ENCODE measurements around the gene POGLUT2.
A peak's percentile ranks its signal among the peaks of the same experiment; 100 is the strongest.
"Not testable (repeated sequence)": the region's sequence is repeated elsewhere in the genome, so short reads cannot be mapped to it uniquely, and the experiment has no call there.

The POGLUT2 gene

DNA sequence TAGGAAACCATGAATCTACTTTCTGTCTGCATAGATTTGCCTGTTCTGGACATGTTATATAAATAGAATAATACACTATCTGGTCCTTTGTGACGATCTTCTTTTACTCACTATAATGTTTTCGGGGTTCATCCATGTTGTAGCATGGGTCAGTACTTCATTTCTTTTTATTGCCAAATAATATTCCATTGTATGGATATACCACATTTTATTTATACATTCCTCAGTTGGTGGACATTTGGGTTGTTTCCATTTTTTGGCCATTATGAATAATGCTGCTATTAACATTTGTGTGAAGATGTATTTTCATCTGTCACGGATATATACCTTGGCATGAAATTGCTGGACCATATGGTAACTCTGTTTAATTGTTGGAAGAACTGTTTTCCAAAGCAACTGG is 6.9 kb upstream of the POGLUT2 start:
- no peak for DNase-seq

GRCh38 chr13:102800145-102801041 is 1.6 kb upstream of the POGLUT2 start:
- peak; percentile 89 for DNase-seq

DNA sequence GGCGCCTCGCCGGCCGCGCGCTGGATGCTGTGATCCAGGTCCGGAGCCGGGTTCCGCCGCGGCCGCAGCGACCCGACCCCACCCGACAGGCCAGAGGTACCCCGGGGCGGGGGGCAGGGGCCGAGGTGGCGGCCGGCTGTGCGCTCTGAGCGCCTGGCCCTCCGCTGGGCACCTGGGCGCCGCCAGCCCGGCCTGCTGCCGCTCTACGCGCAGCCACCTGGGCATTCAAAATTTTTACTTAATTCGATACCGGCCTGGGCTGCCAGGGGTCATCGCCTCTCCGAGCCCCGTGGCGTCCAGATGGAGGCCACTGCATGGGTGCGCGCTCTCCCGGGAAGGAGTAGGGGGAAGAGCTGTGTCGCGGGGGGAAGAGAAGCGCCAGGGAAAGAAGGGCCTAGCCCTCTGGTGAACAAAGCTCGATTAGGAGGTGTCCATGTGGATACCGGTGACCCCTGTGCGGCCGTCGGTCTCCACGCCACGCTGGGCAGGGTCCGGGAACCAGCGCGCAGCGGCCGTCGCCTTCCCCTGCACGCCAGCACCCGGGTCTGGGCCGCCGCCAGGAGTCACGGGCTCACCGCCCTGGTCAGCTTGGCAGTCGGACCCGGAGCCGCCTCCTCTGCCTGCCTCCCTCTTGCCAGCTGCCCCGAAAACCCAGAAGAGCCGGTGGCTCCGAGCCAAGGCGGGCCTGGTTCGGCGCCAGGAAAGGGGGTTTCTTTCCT is 809 bp upstream of the POGLUT2 start:
- DNase-seq: peak; percentile 75

- no peak for DNase-seq
Measured at GRCh38 chr13:102793611-102794355, 5.0 kb downstream of the POGLUT2 start.

DNA sequence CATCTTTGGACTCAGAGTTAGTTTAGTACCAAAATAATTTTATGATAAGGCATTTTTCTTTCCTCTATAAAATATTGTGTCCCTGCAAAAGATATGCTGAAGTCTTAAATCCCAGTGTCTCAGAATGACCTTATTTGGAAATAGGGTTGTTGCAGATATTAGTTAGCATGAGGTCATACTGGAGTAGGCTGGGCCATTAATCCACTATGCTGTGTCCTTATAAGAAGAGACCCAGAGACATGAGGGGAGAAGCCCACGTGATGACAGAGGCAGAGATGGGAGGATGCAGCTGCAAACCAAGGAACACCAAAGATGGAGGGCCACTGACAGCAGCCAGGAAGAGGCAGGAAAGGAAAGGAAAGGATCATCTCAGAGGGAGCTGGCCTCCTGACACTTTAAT is 6.4 kb downstream of the POGLUT2 start:
- no peak for DNase-seq

DNA sequence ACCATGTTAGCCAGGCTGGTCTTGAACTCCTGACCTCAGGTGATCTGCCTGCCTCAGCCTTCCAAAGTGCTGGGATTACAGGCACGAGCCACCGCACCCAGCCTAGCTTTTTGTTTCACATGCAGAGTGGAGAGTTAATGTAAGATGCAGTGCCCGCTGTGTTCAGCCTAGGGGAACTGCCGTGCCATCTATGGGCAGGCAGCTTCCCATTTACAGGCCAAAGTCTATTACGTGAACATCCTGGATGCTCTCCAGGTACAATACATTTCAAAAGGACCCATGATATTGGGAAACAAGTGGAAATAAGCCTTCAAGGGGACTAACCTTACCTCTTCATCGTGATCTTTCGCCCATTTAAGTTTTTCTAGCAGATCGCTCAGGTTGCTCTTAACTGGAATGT is 10.1 kb downstream of the POGLUT2 start:
- DNase-seq: no peak

- DNase-seq: no peak
Measured at GRCh38 chr13:102784483-102784882, 14.3 kb downstream of the POGLUT2 start.

DNA sequence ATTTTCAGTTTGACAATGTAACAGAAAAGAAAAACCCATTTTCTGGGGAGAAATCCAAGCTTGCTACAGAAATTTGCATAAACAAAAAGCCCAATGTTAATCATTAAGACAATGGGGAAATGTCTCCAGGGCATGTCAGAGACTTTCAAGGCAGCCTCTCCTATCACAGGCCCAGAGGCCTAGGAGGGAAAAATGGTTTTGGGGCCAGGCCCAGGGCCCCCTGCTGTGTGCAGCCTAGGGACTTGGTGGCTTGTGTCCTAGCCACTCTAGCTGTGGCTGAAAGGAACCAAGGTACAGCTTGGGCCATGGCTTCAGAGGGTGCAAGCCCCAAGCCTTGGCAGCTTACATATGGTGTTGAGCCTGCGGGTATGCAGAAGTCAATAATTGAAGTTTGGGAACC is 17.2 kb downstream of the POGLUT2 start:
- no peak for DNase-seq

- DNase-seq: not testable (repeated sequence)
Measured at GRCh38 chr13:102780656-102781055, 18.1 kb downstream of the POGLUT2 start.

DNA sequence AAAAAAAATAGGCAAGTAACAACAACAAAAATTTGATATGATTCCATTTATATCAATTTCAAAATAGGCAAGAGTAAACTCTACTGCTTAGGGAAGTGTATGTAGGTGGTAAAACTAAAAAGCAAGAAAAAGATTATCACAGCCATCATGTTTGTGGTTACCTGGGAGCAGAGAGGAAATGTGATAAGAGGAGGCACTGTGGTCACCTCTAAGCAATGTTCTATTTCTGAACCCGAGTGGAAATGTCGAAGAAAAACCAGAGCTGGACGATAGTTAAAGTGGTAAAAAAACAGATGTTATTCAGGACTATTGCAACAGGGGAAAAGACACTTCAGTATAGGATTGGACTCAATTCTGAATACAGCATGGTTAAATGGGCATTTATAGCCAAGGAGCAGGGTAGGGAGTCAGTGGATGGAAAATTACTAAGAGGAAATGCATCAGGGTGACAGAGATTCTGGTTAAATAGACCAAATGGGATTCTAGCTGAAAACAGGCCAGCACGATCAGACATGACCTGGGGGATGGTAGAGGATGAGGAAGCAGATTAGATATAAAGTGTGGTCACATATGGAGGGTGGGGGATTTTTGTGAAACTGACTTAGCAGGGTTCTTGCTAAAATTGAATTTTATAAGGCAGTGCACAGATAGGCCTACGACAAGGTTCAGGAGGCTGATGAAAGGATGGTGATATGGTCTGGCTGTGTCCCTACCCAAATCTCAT is 19.2 kb downstream of the POGLUT2 start:
- DNase-seq: no peak

DNA sequence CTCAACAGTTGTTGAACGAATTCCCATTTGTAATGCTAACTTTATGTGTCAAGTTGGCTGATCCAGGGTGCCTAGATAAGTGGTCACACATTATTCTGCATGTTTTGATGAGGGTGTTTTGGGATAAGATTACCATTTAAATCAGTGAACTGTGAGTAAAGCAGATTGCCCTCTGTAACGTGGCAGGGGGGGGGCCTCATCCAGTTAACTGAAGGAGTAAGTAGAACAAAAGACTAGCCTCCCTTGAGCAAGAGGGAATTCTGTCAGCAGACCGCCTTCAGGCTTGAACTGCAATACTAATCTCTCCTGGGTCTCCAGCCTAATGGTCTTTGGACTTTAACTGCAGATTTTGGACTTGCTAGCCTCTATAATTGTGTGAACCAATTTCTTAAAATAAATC is 21.0 kb downstream of the POGLUT2 start:
- no peak for DNase-seq

GRCh38 chr13:102776271-102776670 is 22.5 kb downstream of the POGLUT2 start:
- DNase-seq: no peak

DNA sequence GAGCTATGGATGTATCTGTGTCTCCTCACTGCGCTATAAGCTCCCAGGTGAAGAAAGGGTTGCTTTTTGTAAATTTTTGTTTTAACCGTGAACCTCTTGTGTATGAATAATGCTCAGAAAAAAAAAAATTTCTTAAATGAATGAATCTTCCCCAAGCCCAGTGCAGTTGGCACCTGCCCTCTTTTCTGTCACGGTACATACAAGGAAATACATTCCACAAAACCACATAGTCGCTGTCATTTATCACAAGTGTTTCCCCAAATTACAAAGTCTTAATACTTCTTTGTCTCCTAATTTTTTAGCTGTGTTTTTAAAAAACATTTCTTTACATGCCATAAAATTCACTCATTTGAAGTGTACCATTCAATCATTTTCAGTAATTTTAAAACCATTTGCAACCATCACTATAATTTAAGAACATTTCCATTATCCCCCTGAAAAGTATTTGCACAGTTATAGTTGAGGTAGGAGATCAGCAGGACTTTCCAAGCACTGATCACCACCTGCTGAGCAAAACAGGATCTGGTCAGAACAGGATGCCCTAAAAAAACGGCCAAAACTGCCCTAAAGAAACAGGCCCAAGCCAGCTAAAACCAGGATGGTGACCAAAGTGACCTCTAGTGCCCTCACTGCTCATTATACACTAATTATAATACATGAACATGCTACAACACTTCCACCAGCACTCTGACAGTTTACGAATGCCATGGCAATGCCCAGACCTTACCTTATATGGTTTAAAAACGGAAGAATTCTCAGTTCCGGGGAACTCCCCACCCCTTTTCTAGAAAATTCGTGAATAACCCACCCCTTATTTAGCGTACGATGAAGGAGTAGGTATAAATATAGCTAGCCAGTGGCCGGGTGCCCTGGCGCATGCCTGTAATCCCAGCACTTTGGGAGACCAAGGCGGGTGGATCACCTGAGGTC is 23.9 kb downstream of the POGLUT2 start:
- peak; percentile 7 for DNase-seq

DNA sequence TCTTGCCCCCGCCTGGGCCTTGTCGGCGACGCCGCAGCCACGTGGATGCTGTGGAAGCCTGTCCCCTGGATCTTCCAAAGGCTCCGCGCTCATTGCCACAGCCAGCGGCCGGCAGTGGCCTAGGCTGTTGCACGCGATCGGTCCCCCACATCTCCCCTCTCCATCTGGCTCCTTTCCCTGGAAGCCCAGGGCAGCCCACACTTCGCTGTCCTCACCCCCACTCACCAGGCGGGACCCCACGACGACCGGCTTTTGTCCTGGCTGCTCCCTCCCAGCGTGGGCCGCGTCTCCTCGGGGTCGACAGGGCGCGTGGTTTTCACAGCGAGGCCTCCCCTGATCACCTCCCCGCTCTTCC is 24.6 kb downstream of the POGLUT2 start:
- no peak for DNase-seq

DNA sequence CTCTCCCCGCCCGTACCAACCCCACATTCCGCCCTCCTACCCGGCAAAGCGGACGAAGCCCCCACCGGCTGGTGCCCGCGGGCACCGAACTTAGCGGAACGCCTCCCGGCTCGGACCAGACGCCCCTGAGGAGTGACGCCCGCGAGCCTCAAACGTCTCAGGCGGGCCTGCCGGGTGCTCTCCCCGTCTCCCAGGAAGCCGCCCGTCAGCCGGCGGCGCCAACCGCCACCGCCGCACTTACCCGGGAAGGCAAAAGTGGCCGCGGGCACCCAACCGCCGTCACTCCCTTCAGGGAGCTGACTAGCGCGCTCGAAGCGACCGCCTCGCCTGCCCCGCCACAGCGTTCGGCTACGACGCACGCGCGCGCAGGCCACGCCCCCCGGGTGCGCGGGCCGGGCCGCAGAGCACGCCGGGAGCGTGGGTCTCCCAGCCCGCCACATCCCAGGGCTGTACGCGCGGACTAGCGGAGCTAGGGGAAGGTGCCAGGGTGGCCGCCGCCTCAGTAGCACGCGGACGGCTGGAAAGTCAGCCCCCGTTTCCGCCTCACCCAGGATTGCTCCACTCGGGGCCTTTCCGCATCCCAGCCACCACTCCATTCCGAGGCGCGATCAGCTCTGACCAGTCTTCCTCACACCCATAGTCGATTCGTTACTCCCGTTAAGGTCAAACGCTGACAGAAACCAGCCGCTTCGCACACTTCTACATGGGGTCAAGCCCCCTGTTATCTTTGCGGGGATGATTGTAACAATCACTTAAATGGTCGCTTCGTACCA is 25.1 kb downstream of the POGLUT2 start, which contains the start of gene TEX30:
Gene TEX30 (minus strand): TSS at position 346 of the 773 bp plus-strand sequence. CDS start 3,760 bp downstream, outside the sequence.
- peak; percentile 96 for DNase-seq

- no peak for DNase-seq
Measured at GRCh38 chr13:102772042-102772425, 26.7 kb downstream of the POGLUT2 start.

GRCh38 chr13:102771298-102772041 is 27.3 kb downstream of the POGLUT2 start:
- DNase-seq: peak; percentile 14

DNA sequence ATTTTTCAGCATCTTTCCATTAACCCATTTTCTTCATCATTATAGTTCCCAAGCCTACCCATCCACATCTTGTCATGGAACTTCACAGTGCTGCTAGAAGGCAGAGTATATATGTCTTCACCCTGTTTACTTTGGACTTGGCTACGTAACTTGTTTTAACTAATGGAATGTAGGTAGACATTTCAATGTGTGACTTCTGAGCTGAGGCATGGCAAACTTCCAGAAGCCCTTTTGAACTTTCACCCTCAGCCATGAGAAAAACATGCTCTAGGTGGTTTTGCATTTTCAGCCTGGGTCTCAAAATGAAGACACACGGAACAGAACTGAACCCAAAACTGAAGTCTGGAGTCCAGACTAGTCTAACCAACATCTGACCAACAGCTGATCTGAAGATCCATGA is 28.3 kb downstream of the POGLUT2 start:
- no peak for DNase-seq

DNA sequence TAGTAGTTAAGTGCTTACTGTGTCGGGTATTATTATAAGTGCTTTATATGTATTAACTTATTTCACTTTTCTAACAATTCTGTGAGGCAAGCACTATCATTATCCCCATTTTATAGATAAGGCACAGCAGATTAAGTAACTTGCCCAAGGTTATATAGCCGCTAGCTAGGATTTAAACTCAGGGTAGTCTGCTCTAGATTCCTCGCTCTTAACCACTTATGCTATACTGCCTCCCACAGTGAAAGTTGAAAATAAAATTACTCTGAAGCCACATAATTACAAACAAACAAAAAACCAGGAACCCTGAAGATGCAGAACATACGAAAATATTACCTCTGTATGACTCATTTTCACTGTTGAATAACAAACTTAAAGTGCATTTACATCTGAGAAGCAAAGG is 29.1 kb downstream of the POGLUT2 start:
- no peak for DNase-seq

- no peak for DNase-seq
Measured at GRCh38 chr13:102768909-102769308, 29.9 kb downstream of the POGLUT2 start.

Measured in NCI-H69 (cell line).